BE2C (cell line): ENCODE data around the gene CCS.

Experiments
- DNase-seq: peaks from one replicate; pipeline ENCODE4 v3.0.0-alpha.2; 2020
- H3K27me3 ChIP-seq: fragments of 250-450 bp; sonication (Bioruptor Pico); 2 replicates; pipeline ENCODE4 v1.5.1; 2020; ENCODE audit warnings: mild to moderate bottlenecking
- H3K36me3 ChIP-seq: fragments of 250-450 bp; sonication (Bioruptor Pico); 2 replicates; pipeline ENCODE4 v1.5.1; 2020; ENCODE audit warnings: mild to moderate bottlenecking
- H3K4me1 ChIP-seq: fragments of 250-450 bp; sonication (Bioruptor Pico); 2 replicates; pipeline ENCODE4 v1.5.1; 2020
- H3K4me3 ChIP-seq: 2 replicates; pipeline ENCODE4 v1.5.1; 2011; ENCODE audit warnings: low read depth, low read length
- H3K9me3 ChIP-seq: fragments of 250-450 bp; sonication (Bioruptor Pico); 2 replicates; pipeline ENCODE4 v1.5.1; 2020
- TF ChIP-seq, protein P1 (sequence below): IDR thresholded peaks from 2 replicates; pipeline ENCODE4 v1.5.1; 2012; ENCODE audit warnings: mild to moderate bottlenecking, low read depth, low read length

The CCS gene

DNA sequence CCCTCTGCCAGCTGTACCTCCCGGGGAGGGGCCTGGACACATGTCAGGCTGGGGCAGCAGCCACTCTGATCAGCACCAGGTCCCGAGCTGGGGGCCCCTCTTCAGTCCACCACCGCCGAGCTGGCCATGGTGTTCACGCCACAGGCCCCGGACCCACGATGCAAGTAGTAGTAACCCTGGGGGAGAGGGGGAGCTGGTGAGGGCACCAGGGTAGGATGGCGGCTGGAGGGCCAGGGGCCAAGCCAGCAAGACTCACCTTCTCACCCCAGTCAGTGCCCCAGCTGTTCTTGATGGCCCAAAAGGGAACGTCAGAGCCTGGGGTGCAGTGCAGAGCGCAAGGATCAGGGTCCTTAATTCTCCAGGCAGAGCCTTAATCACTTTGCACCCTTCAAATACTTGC, 29.2 kb upstream of the CCS start:
- Histone ChIP-seq H3K36me3 (no peaks in the 10 kb centered on the region), H3K27me3 (no peaks in the 10 kb centered on the region), H3K4me3 (no peak overlapping the region), H3K4me1 (no peaks in the 10 kb centered on the region), H3K9me3 (no peaks in the 10 kb centered on the region)
- TF ChIP-seq, protein P1, sequence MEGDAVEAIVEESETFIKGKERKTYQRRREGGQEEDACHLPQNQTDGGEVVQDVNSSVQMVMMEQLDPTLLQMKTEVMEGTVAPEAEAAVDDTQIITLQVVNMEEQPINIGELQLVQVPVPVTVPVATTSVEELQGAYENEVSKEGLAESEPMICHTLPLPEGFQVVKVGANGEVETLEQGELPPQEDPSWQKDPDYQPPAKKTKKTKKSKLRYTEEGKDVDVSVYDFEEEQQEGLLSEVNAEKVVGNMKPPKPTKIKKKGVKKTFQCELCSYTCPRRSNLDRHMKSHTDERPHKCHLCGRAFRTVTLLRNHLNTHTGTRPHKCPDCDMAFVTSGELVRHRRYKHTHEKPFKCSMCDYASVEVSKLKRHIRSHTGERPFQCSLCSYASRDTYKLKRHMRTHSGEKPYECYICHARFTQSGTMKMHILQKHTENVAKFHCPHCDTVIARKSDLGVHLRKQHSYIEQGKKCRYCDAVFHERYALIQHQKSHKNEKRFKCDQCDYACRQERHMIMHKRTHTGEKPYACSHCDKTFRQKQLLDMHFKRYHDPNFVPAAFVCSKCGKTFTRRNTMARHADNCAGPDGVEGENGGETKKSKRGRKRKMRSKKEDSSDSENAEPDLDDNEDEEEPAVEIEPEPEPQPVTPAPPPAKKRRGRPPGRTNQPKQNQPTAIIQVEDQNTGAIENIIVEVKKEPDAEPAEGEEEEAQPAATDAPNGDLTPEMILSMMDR = no peak
- DNase-seq = no peak

DNA sequence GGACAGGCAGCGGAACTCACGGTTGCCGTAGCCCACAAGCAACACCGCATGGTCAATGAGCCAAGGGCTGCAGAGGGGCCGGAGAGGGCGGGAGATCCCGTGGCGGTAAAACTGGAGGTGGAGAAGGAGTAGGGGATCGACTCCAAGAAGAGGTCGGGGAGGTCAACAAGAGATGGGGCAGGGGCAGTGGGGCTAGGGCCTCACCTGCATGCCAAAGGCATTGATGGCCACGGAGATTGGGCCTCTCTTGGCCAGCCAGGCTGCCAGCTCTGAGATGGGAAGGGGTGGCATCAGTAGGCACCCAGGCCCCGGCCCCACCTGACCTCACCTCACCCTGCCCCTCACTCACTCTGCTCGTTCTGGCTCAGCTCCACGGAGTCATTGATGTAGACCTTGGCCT, 28.4 kb upstream of the CCS start:
- no peaks in the 10 kb centered on the region for H3K4me1 ChIP-seq
- H3K36me3 ChIP-seq = no peaks in the 10 kb centered on the region
- no peaks in the 10 kb centered on the region for H3K9me3 ChIP-seq
- no peaks in the 10 kb centered on the region for H3K27me3 ChIP-seq
- TF ChIP-seq, protein P1 = no peak
- no peak overlapping the region for H3K4me3 ChIP-seq
- DNase-seq = no peak

DNA sequence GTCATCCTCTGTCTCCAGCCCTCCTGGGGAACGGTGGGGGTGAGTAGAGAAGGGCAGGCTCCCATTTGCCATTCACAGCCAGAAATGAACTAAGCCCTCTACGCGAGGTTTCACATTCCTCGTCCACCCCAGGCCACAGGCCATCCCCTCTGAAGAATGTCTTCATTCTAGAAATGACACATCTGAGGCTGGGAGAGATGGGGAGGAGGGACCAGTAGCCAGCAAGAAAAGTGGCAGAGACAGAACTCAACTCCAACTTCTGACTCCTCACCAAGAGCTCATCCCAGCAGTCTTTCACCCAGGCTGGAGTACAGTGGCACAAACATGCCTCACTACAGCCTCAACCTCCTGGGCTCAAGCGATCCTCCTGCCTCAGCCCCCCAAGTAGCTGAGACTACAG, 28.0 kb upstream of the CCS start:
- no peaks in the 10 kb centered on the region for H3K27me3 ChIP-seq

DNA sequence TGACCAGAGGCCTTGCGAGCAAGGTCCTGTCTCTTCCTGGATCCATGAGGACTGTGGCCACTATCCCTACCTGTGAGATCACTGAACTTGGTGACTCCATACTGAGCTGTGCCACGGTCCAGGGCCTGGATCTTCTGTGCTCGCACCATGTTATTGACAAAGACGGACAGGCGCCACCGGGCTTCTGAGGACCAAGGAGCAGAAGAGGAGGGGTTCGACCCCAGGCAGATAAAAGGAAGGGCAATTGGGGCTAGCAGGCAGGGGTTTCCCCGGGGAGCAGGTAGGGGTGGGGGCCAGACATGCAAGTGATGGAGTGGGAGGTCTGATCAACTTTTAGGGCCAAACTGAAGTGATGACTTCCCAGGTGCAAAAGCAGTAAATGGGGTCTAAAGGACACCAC, 26.8 kb upstream of the CCS start:
- H3K4me1 ChIP-seq = no peaks in the 10 kb centered on the region
- no peaks in the 10 kb centered on the region for H3K9me3 ChIP-seq
- TF ChIP-seq, protein P1 = no peak
- no peaks in the 10 kb centered on the region for H3K27me3 ChIP-seq
- no peak for DNase-seq
- no peak overlapping the region for H3K4me3 ChIP-seq
- H3K36me3 ChIP-seq = no peaks in the 10 kb centered on the region

More for the DNA sequence above, 28.0 kb upstream of the CCS start:
- Histone ChIP-seq H3K36me3 (no peaks in the 10 kb centered on the region), H3K4me1 (no peaks in the 10 kb centered on the region), H3K4me3 (no peak overlapping the region), H3K9me3 (no peaks in the 10 kb centered on the region)
- no peak for DNase-seq
- TF ChIP-seq, protein P1 = no peak

DNA sequence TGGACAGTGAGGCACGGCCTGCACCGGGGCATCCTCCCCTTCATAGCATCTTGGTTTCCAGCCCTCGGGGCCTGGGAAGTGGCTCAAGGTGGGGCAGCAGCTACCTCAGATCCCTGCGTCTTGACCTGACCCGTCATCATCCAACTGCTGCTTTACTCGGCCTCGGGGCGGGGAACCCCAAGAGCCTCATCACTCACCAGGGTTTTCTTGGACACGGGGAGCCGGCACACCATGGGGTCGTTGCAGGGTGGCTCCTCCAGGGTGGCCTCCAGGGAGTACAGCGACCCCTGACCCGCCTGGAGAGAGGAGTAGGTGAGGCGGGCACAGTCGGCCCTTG, 25.2 kb upstream of the CCS start:
- Histone ChIP-seq H3K4me1 (no peaks in the 10 kb centered on the region), H3K4me3 (peak overlapping the region; percentile 51), H3K27me3 (no peaks in the 10 kb centered on the region), H3K36me3 (no peaks in the 10 kb centered on the region), H3K9me3 (no peaks in the 10 kb centered on the region)
- no peak for DNase-seq
- TF ChIP-seq, protein P1 = no peak

DNA sequence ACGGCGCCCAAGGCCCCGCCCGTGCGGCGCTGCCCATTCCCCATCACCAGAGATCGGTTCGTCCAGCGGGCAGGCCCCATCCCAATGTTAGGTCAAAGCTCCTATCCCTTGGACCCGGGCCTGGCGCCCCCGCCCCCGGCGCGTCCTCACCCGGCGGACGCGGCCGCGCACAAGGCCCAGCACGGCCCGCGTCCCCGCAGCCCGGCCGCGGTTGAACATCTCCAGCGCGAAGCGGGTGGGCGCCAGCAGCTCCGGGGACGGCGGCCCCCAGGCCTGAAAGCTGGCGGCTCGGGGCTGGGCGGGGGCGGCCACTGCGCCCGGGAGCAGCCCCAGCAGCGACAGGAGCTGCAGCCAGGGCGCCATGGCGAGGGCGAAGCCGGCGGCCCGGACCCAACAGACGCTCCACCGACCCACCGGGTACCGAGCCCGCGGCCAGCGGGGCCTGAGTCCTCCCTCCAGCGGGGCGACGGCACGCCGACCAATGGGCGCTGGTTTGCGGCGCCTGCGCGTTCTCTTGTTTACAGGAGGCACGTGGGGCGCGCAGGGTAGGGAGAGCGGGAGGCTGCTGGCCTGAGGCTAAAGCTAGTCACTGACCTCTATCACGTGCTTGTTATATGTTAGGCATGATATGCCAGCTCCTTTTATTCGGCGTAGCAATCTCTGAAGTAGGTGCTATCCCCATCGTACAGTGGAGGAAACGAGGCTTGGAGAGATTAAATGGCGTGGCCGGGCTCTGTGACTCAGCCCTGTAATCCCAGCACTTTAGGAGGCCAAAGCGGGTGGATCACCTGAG, 24.7 kb upstream of the CCS start, which contains the start of gene CTSF:
CTSF (minus strand) TSS at position 483 of the 793 bp plus-strand sequence; CDS start at position 363, 120 bp downstream.
- Histone ChIP-seq H3K27me3 (no peaks in the 10 kb centered on the region), H3K9me3 (no peaks in the 10 kb centered on the region), H3K36me3 (no peaks in the 10 kb centered on the region), H3K4me1 (no peaks in the 10 kb centered on the region), H3K4me3 (peak within 1 kb of the TSS; percentile 51)
- peak; percentile 92 for DNase-seq
- TF ChIP-seq, protein P1 = no peak
